ENCODE data around the gene SCN1A. TPM values are rescaled to one million over a fixed set of nuclear protein-coding genes. Genes with fewer than 3 reads are reported as not detected.

Gene SCN1A
- total and polyA plus RNA-seq, 2 of the 8 experiments (the other 6 are each of a cell fraction or from before 2014, with no cell fraction given): 0.18 to 1.9 TPM

DNA sequence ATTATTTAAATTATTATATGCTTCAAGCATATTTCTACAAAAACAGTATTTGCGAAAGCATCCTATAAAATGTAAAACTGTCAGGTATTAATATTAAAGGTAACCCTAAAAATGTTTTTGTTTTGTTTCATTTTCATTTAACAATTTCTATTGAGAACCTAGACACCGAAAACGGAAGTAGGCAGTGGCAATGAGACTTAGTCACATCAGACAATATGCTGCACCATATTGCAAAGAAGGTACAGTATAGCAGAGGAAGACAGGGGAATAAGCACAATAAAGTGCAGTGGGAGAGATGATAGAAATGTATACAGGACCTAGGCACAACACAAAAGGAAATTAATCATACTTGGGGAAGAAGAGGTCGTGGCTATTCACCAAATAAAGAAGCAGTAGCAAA, 12.2 kb downstream of the SCN1A start (continued):
- TF ChIP-seq, protein P1, sequence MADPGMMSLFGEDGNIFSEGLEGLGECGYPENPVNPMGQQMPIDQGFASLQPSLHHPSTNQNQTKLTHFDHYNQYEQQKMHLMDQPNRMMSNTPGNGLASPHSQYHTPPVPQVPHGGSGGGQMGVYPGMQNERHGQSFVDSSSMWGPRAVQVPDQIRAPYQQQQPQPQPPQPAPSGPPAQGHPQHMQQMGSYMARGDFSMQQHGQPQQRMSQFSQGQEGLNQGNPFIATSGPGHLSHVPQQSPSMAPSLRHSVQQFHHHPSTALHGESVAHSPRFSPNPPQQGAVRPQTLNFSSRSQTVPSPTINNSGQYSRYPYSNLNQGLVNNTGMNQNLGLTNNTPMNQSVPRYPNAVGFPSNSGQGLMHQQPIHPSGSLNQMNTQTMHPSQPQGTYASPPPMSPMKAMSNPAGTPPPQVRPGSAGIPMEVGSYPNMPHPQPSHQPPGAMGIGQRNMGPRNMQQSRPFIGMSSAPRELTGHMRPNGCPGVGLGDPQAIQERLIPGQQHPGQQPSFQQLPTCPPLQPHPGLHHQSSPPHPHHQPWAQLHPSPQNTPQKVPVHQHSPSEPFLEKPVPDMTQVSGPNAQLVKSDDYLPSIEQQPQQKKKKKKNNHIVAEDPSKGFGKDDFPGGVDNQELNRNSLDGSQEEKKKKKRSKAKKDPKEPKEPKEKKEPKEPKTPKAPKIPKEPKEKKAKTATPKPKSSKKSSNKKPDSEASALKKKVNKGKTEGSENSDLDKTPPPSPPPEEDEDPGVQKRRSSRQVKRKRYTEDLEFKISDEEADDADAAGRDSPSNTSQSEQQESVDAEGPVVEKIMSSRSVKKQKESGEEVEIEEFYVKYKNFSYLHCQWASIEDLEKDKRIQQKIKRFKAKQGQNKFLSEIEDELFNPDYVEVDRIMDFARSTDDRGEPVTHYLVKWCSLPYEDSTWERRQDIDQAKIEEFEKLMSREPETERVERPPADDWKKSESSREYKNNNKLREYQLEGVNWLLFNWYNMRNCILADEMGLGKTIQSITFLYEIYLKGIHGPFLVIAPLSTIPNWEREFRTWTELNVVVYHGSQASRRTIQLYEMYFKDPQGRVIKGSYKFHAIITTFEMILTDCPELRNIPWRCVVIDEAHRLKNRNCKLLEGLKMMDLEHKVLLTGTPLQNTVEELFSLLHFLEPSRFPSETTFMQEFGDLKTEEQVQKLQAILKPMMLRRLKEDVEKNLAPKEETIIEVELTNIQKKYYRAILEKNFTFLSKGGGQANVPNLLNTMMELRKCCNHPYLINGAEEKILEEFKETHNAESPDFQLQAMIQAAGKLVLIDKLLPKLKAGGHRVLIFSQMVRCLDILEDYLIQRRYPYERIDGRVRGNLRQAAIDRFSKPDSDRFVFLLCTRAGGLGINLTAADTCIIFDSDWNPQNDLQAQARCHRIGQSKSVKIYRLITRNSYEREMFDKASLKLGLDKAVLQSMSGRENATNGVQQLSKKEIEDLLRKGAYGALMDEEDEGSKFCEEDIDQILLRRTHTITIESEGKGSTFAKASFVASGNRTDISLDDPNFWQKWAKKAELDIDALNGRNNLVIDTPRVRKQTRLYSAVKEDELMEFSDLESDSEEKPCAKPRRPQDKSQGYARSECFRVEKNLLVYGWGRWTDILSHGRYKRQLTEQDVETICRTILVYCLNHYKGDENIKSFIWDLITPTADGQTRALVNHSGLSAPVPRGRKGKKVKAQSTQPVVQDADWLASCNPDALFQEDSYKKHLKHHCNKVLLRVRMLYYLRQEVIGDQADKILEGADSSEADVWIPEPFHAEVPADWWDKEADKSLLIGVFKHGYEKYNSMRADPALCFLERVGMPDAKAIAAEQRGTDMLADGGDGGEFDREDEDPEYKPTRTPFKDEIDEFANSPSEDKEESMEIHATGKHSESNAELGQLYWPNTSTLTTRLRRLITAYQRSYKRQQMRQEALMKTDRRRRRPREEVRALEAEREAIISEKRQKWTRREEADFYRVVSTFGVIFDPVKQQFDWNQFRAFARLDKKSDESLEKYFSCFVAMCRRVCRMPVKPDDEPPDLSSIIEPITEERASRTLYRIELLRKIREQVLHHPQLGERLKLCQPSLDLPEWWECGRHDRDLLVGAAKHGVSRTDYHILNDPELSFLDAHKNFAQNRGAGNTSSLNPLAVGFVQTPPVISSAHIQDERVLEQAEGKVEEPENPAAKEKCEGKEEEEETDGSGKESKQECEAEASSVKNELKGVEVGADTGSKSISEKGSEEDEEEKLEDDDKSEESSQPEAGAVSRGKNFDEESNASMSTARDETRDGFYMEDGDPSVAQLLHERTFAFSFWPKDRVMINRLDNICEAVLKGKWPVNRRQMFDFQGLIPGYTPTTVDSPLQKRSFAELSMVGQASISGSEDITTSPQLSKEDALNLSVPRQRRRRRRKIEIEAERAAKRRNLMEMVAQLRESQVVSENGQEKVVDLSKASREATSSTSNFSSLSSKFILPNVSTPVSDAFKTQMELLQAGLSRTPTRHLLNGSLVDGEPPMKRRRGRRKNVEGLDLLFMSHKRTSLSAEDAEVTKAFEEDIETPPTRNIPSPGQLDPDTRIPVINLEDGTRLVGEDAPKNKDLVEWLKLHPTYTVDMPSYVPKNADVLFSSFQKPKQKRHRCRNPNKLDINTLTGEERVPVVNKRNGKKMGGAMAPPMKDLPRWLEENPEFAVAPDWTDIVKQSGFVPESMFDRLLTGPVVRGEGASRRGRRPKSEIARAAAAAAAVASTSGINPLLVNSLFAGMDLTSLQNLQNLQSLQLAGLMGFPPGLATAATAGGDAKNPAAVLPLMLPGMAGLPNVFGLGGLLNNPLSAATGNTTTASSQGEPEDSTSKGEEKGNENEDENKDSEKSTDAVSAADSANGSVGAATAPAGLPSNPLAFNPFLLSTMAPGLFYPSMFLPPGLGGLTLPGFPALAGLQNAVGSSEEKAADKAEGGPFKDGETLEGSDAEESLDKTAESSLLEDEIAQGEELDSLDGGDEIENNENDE (IDR thresholded peaks at IDR 0.05; ENCODE audit: insufficient replicate concordance, low read length): no peak
- TF ChIP-seq TEAD4 (IDR thresholded peaks at IDR 0.05; ENCODE audit: low read depth, low read length) (no peak), BRCA1 (IDR thresholded peaks at IDR 0.05; ENCODE audit: low read depth, low read length) (no peak), CREB1 (IDR thresholded peaks at IDR 0.05) (no peak), YY1 (IDR thresholded peaks at IDR 0.05; ENCODE audit: low read depth, low read length) (no peak), CBX5 (IDR thresholded peaks at IDR 0.05; ENCODE audit: low read depth, low read length) (no peak)
